GM12878 (cell line): ENCODE results near the gene PIEZO2. TPM values are rescaled to one million over a fixed set of nuclear protein-coding genes. Genes with fewer than 3 reads are reported as not detected.

Experiments used
- ATAC-seq: fragments of 200-7000 bp; cut with Tn5 transposase; 3 replicates; pipeline ENCODE4 v1.9.1; 2020; ENCODE audit warnings: mild to moderate bottlenecking, moderate library complexity
- BruUV-seq: library from RNA; stranded (reverse); fragments of 400-500 nt; replicated peaks from 2 replicates; lab custom pipeline; 2021; lab: Mats Ljungman, UMichigan
- CTCF ChIA-PET: fragments of 300-600 bp; sonication (Branson Sonifier 250); formaldehyde crosslinking; extraction: SDS; loops from one replicate; lab custom pipeline; 2021; ENCODE audit warnings: inconsistent platforms; lab: Yijun Ruan, JAX
- POLR2A ChIA-PET: fragments of 350-600 bp; formaldehyde crosslinking; extraction: SDS; loops from one replicate; lab custom pipeline; 2021; ENCODE audit warnings: inconsistent platforms; lab: Charles Lee
- RAD21 ChIA-PET: fragments of 300-600 bp; sonication (Branson Sonifier 250); formaldehyde crosslinking; loops from one replicate; lab custom pipeline; 2023; ENCODE audit warnings: antibody characterized with exemption; ENCODE audit not compliant: unreplicated experiment; lab: Charles Lee
- SMC1A ChIA-PET: fragments of 300-600 bp; sonication (Branson Sonifier 250); formaldehyde crosslinking; loops from one replicate; lab custom pipeline; 2023; ENCODE audit not compliant: unreplicated experiment, uncharacterized antibody; lab: Charles Lee
- DNase-seq: peaks from one replicate; pipeline ENCODE4 v3.0.0-alpha.2; 2011; ENCODE audit warnings: low read depth, low spot score
- FAIRE-seq: peaks from 3 replicates; lab custom pipeline; 2011; peaks lifted over from hg19 to GRCh38; lab: Jason Lieb, UNC
- H2AFZ ChIP-seq: 2 replicates; pipeline ENCODE4 v1.6.0; 2011; ENCODE audit warnings: low read depth, low read length, control low read depth; ENCODE audit not compliant: control insufficient read depth
- H3K27ac ChIP-seq: 2 replicates; pipeline ENCODE4 v1.5.1; 2011; ENCODE audit warnings: control low read depth; ENCODE audit not compliant: control insufficient read depth, insufficient read depth
- H3K27me3 ChIP-seq, 2 experiments: replicated peaks in 1 of 2; 2 replicates each; pipeline versions ENCODE4 v1.6.0 to v1.6.1; 2011; ENCODE audit warnings: low read length in 1 of 2; ENCODE audit not compliant: control insufficient read depth in 2 of 2, insufficient read depth in 2 of 2
- H3K36me3 ChIP-seq, 2 experiments: 2 replicates each; pipeline ENCODE4 v1.5.1; 2011; ENCODE audit warnings: low read length in 1 of 2; ENCODE audit not compliant: control insufficient read depth in 2 of 2, insufficient read depth in 2 of 2
- H3K4me1 ChIP-seq: 2 replicates; pipeline ENCODE4 v1.6.1; 2011; ENCODE audit warnings: mild to moderate bottlenecking, low read length, moderate library complexity, mixed read lengths; ENCODE audit not compliant: control insufficient read depth, insufficient read depth
- H3K4me2 ChIP-seq: 2 replicates; pipeline ENCODE4 v1.6.0; 2011; ENCODE audit warnings: control low read depth; ENCODE audit not compliant: control insufficient read depth, insufficient read depth
- H3K4me3 ChIP-seq: fragments of 200-600 bp; sonication (generic); 2 replicates; pipeline ENCODE4 v1.5.1; 2016
- H3K79me2 ChIP-seq: 2 replicates; pipeline ENCODE4 v1.6.0; 2011; ENCODE audit warnings: low read length; ENCODE audit not compliant: control insufficient read depth, insufficient read depth
- H3K9ac ChIP-seq: 2 replicates; pipeline ENCODE4 v1.8.0; 2011; ENCODE audit warnings: low read length, control low read depth, mixed read lengths; ENCODE audit not compliant: control insufficient read depth, insufficient read depth
- H3K9me3 ChIP-seq: replicated peaks from 3 replicates; pipeline ENCODE4 v1.5.1; 2011; ENCODE audit warnings: mild to moderate bottlenecking, low read length; ENCODE audit not compliant: control insufficient read depth, insufficient read depth
- H4K20me1 ChIP-seq: 2 replicates; pipeline ENCODE4 v1.6.0; 2011; ENCODE audit not compliant: control insufficient read depth, insufficient read depth
- MYC ChIP-seq: IDR thresholded peaks from 2 replicates; pipeline ENCODE4 v1.6.1; 2011; ENCODE audit warnings: mild to moderate bottlenecking, low read length, moderate library complexity, inconsistent platforms; ENCODE audit not compliant: insufficient read depth, insufficient replicate concordance, insufficient read length, severe bottlenecking
- RUNX3 ChIP-seq: IDR thresholded peaks from 2 replicates; pipeline ENCODE4 v1.6.1; 2012; ENCODE audit warnings: low read length, inconsistent platforms
- WGBS: methylation state at CpG from one replicate; pipeline ENCODE4 v1.1.6; 2016; ENCODE audit warnings: low lambda C conversion rate; ENCODE audit not compliant: insufficient replicate concordance, insufficient coverage; ENCODE audit errors: missing lambda C conversion rate; 5-methylcytosine and 5-hydroxymethylcytosine counted together
- in situ Hi-C: fragments of 300-500 bp; cut with MboI; formaldehyde crosslinking; loops from 9 replicates; pipeline ENCODE4 v1.14.3; 2018; ENCODE audit warnings: mixed read lengths
- intact Hi-C: fragments of 100-400 bp; cut with micrococcal nuclease; formaldehyde crosslinking; loops from one replicate; pipeline ENCODE4 v1.14.2; 2022; ENCODE audit not compliant: unreplicated experiment
- polyA plus RNA-seq, 11 experiments: library from polyadenylated mRNA; depleted of rRNA in 4 of 11; unstranded in 6 of 11; stranded (reverse) in 5 of 11; fragments of >200 nt; fragmentation: Nextera tagmentation in 4 of 11; fragmentation: Illumina TruSeq in 1 of 11; extraction: Ambion mirVana in 4 of 11; extraction: Trizol in 1 of 11; gene quantifications; 1 replicate in 1 of 11; 2 replicates in 10 of 11; pipeline versions ENCODE4 v1.2.1 to v1.2.3, GENCODE V29; 2011 to 2016; ENCODE audit warnings: inconsistent platforms in 2 of 11, missing spikeins in 2 of 11, low read depth in 1 of 11
- total RNA-seq, 4 experiments: library from RNA; depleted of rRNA in 3 of 4; stranded (reverse); fragments of >200 nt in 3 of 4; fragmentation: Illumina TruSeq in 1 of 4; extraction: Trizol in 1 of 4; gene quantifications; 2 replicates each; pipeline versions ENCODE4 v1.2.1 to v1.2.3, GENCODE V29; 2013 to 2021
- TF ChIP-seq, protein P1 (sequence below): fragments of 450-650 bp; IDR thresholded peaks from 2 replicates; pipeline ENCODE4 v1.6.1; 2017; ENCODE audit warnings: low read depth, mild to moderate bottlenecking, moderate library complexity

Gene PIEZO2
- total and polyA plus RNA-seq, 10 of the 15 experiments (the other 5 are each of a cell fraction or from before 2014, with no cell fraction given), result 6.7 to 42.3 (median 27.4) TPM

GRCh38 chr18:10892786-10893185 is 256.6 kb downstream of the PIEZO2 start:
- Histone ChIP-seq H3K36me3 (peaks cover 0 to 19% of the 10 kb centered on the region in 2 experiments; a peak in 2 of 4 replicates), H2AFZ (no peak overlapping the region), H3K4me2 (no peak overlapping the region), H3K27me3 (no peaks in the 10 kb centered on the region), H3K27ac (no peak overlapping the region), H3K4me1 (peaks cover 13% of the 10 kb centered on the region), H3K9me3 (peaks cover 5% of the 10 kb centered on the region; the same call in 2 of the 3 replicates), H3K79me2 (no peaks in the 10 kb centered on the region), H3K4me3 (no peak overlapping the region), H3K9ac (no peak overlapping the region), H4K20me1 (no peaks in the 10 kb centered on the region)
- ATAC-seq (peak; percentile 29; the same call in 1 of the 3 replicates), DNase-seq (no peak), FAIRE-seq (no peak)
- RAD21 ChIA-PET, result interaction anchor here (1.0 to 6.4 kb wide), 6 partner anchors 11 to 261 kb away, joined by 3 to 53 read pairs (median 4); no protein-coding TSS in a partner anchor
- no TSS peak for BruUV-seq
- in situ Hi-C loops, result no loop called here
- POLR2A ChIA-PET, result no interaction called here
- 0% methylated on average over 1 of the region's 1 CpG for WGBS
- TF ChIP-seq, protein P1, sequence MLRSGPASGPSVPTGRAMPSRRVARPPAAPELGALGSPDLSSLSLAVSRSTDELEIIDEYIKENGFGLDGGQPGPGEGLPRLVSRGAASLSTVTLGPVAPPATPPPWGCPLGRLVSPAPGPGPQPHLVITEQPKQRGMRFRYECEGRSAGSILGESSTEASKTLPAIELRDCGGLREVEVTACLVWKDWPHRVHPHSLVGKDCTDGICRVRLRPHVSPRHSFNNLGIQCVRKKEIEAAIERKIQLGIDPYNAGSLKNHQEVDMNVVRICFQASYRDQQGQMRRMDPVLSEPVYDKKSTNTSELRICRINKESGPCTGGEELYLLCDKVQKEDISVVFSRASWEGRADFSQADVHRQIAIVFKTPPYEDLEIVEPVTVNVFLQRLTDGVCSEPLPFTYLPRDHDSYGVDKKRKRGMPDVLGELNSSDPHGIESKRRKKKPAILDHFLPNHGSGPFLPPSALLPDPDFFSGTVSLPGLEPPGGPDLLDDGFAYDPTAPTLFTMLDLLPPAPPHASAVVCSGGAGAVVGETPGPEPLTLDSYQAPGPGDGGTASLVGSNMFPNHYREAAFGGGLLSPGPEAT, result 0 out of 2 replicates have a peak, but pooled peaks have one; percentile 9
- peak; percentile 30; the same call in 1 of the 2 replicates for TF ChIP-seq RUNX3
- TF ChIP-seq MYC, result no peak
- CTCF ChIA-PET, result interaction anchor here (1.1 to 1.9 kb wide), 3 partner anchors 17 to 148 kb away, joined by 3 to 8 read pairs (median 4); no protein-coding TSS in a partner anchor
- SMC1A ChIA-PET, result interaction anchor here (0.9 to 8.2 kb wide), 8 partner anchors 10 to 148 kb away, joined by 3 to 96 read pairs (median 6); no protein-coding TSS in a partner anchor
- intact Hi-C loops, result no loop called here
